HEK293 (cell line): ENCODE measurements around the gene EMILIN1.

ENCODE experiments used
- CTCF ChIP-seq: fragments of 450-650 bp; formaldehyde crosslinking; IDR thresholded peaks from 2 replicates; pipeline ENCODE4 v1.5.1; 2016; ENCODE audit warnings: missing biosample characterization, missing genetic modification characterization
- EGR2 ChIP-seq: fragments of 450-650 bp; formaldehyde crosslinking; IDR thresholded peaks from 2 replicates; pipeline ENCODE4 v1.5.1; 2016; ENCODE audit warnings: low read depth, missing biosample characterization, missing genetic modification characterization
- GLI2 ChIP-seq: fragments of 450-650 bp; formaldehyde crosslinking; IDR thresholded peaks from 2 replicates; pipeline ENCODE4; 2017; ENCODE audit warnings: missing biosample characterization, missing genetic modification characterization, low read depth, borderline replicate concordance
- GLIS2 ChIP-seq: fragments of 450-650 bp; formaldehyde crosslinking; IDR thresholded peaks from 2 replicates; pipeline ENCODE4 v1.5.1; 2016; ENCODE audit warnings: missing biosample characterization, missing genetic modification characterization
- HOXA7 ChIP-seq: sonication (generic); formaldehyde crosslinking; IDR thresholded peaks from 2 replicates; pipeline ENCODE4 v1.8.1; 2022; ENCODE audit warnings: missing genetic modification reagents, borderline replicate concordance
- KLF16 ChIP-seq: fragments of 450-650 bp; formaldehyde crosslinking; IDR thresholded peaks from 2 replicates; pipeline ENCODE4 v1.5.1; 2017; ENCODE audit warnings: missing biosample characterization, missing genetic modification characterization
- PATZ1 ChIP-seq: fragments of 450-650 bp; formaldehyde crosslinking; IDR thresholded peaks from 2 replicates; pipeline ENCODE4 v1.5.1; 2016; ENCODE audit warnings: missing biosample characterization, missing genetic modification characterization
- REPIN1 ChIP-seq: fragments of 450-650 bp; formaldehyde crosslinking; IDR thresholded peaks from 2 replicates; pipeline ENCODE4 v1.5.1; 2017; ENCODE audit warnings: missing biosample characterization, missing genetic modification characterization, low read depth
- SETDB1 ChIP-seq: IDR thresholded peaks from one replicate; pipeline ENCODE4 v1.6.1; 2017; ENCODE audit warnings: mild to moderate bottlenecking, low read length, moderate library complexity, mixed read lengths; ENCODE audit not compliant: insufficient read length
- TCF7L2 ChIP-seq: IDR thresholded peaks from 2 replicates; pipeline ENCODE4 v1.6.1; 2011; ENCODE audit warnings: low read depth, mild to moderate bottlenecking, inconsistent platforms, low read length, moderate library complexity, borderline replicate concordance
- ZBTB17 ChIP-seq: fragments of 450-650 bp; formaldehyde crosslinking; IDR thresholded peaks from 2 replicates; pipeline ENCODE4 v1.5.1; 2016; ENCODE audit warnings: missing biosample characterization, missing genetic modification characterization
- ZFHX2 ChIP-seq: fragments of 450-650 bp; formaldehyde crosslinking; conservative IDR thresholded peaks from 2 replicates; pipeline ENCODE4 v1.5.1; 2016; ENCODE audit warnings: missing biosample characterization, missing genetic modification characterization
- ZIC2 ChIP-seq: fragments of 450-650 bp; formaldehyde crosslinking; IDR thresholded peaks from 2 replicates; pipeline ENCODE4 v1.5.1; 2016; ENCODE audit warnings: missing biosample characterization, missing genetic modification characterization
- ZNF10 ChIP-seq: fragments of 450-650 bp; formaldehyde crosslinking; IDR thresholded peaks from 2 replicates; pipeline ENCODE4 v1.5.1; 2017; ENCODE audit warnings: missing biosample characterization, missing genetic modification characterization
- ZNF114 ChIP-seq: fragments of 450-650 bp; formaldehyde crosslinking; IDR thresholded peaks from 2 replicates; pipeline ENCODE4 v1.5.0; 2017; ENCODE audit warnings: missing biosample characterization, missing genetic modification characterization
- ZNF132 ChIP-seq: fragments of 450-650 bp; formaldehyde crosslinking; IDR thresholded peaks from 2 replicates; pipeline ENCODE4 v1.5.1; 2017; ENCODE audit warnings: missing biosample characterization, missing genetic modification characterization, borderline replicate concordance
- ZNF146 ChIP-seq: fragments of 450-650 bp; formaldehyde crosslinking; IDR thresholded peaks from 2 replicates; pipeline ENCODE4 v1.5.1; 2016; ENCODE audit warnings: missing biosample characterization, missing genetic modification characterization
- ZNF202 ChIP-seq: fragments of 450-650 bp; formaldehyde crosslinking; IDR thresholded peaks from 2 replicates; pipeline ENCODE4 v1.5.1; 2016; ENCODE audit warnings: missing biosample characterization, missing genetic modification characterization, borderline replicate concordance
- ZNF211 ChIP-seq: fragments of 450-650 bp; formaldehyde crosslinking; IDR thresholded peaks from 2 replicates; pipeline ENCODE4 v1.5.1; 2016; ENCODE audit warnings: low read depth, missing biosample characterization, missing genetic modification characterization
- ZNF221 ChIP-seq: fragments of 450-650 bp; formaldehyde crosslinking; IDR thresholded peaks from 2 replicates; pipeline ENCODE4 v1.5.1; 2017; ENCODE audit warnings: missing biosample characterization, missing genetic modification characterization, borderline replicate concordance
- ZNF341 ChIP-seq: fragments of 450-650 bp; formaldehyde crosslinking; IDR thresholded peaks from 2 replicates; pipeline ENCODE4; 2016; ENCODE audit warnings: low read depth, missing biosample characterization, missing genetic modification characterization
- ZNF354C ChIP-seq: fragments of 450-650 bp; formaldehyde crosslinking; IDR thresholded peaks from 2 replicates; pipeline ENCODE4 v1.5.1; 2016; ENCODE audit warnings: missing biosample characterization, missing genetic modification characterization, low read depth, borderline replicate concordance
- ZNF394 ChIP-seq: fragments of 450-650 bp; formaldehyde crosslinking; IDR thresholded peaks from 2 replicates; pipeline ENCODE4 v1.5.1; 2016; ENCODE audit warnings: missing biosample characterization, missing genetic modification characterization, mild to moderate bottlenecking, moderate library complexity, borderline replicate concordance
- ZNF473 ChIP-seq: fragments of 450-650 bp; formaldehyde crosslinking; IDR thresholded peaks from 2 replicates; pipeline ENCODE4 v1.5.1; 2017; ENCODE audit warnings: missing biosample characterization, missing genetic modification characterization
- ZNF488 ChIP-seq: fragments of 450-650 bp; formaldehyde crosslinking; IDR thresholded peaks from 2 replicates; pipeline ENCODE4 v1.5.1; 2016; ENCODE audit warnings: missing biosample characterization, missing genetic modification characterization
- ZNF514 ChIP-seq: fragments of 450-650 bp; formaldehyde crosslinking; IDR thresholded peaks from 2 replicates; pipeline ENCODE4 v1.5.1; 2016; ENCODE audit warnings: missing biosample characterization, missing genetic modification characterization
- ZNF580 ChIP-seq: fragments of 450-650 bp; formaldehyde crosslinking; IDR thresholded peaks from 2 replicates; pipeline ENCODE4 v1.5.1; 2016; ENCODE audit warnings: missing biosample characterization, missing genetic modification characterization
- ZNF624 ChIP-seq: fragments of 450-650 bp; formaldehyde crosslinking; IDR thresholded peaks from 2 replicates; pipeline ENCODE4 v1.5.1; 2017; ENCODE audit warnings: missing biosample characterization, missing genetic modification characterization
- ZNF76 ChIP-seq: fragments of 450-650 bp; formaldehyde crosslinking; IDR thresholded peaks from 2 replicates; pipeline ENCODE4; 2016; ENCODE audit warnings: low read depth, missing biosample characterization, missing genetic modification characterization, borderline replicate concordance
- ZNF785 ChIP-seq: fragments of 450-650 bp; formaldehyde crosslinking; IDR thresholded peaks from 2 replicates; pipeline ENCODE4 v1.5.1; 2016; ENCODE audit warnings: missing biosample characterization, missing genetic modification characterization
- ZNF830 ChIP-seq: fragments of 450-650 bp; IDR thresholded peaks from 2 replicates; pipeline ENCODE4 v1.5.0; 2018; ENCODE audit warnings: missing biosample characterization, missing genetic modification characterization, low read depth, mild to moderate bottlenecking, moderate library complexity
- ZSCAN18 ChIP-seq: fragments of 450-650 bp; formaldehyde crosslinking; IDR thresholded peaks from 2 replicates; pipeline ENCODE4 v1.5.1; 2016; ENCODE audit warnings: missing biosample characterization, missing genetic modification characterization
- ZSCAN30 ChIP-seq: fragments of 450-650 bp; IDR thresholded peaks from 2 replicates; pipeline ENCODE4 v1.5.1; 2018; ENCODE audit warnings: missing biosample characterization, mild to moderate bottlenecking, missing genetic modification characterization, moderate library complexity

Gene EMILIN1

GRCh38 chr2:27118525-27119329 is 40.3 kb downstream of the EMILIN1 start, which contains the start of gene CGREF1 (continued):
- TF ChIP-seq PATZ1, result peak; percentile 26; the same call in 1 of the 2 replicates
- no peak for TF ChIP-seq TCF7L2
- TF ChIP-seq SETDB1, result no peak
- TF ChIP-seq ZSCAN18 (tag by site-specific recombination), result no peak
- TF ChIP-seq ZBTB17 (tag by site-specific recombination), result peak; percentile 15; the same call in 1 of the 2 replicates
- no peak for TF ChIP-seq KLF16 (tag by site-specific recombination)
- no peak for TF ChIP-seq ZNF202 (tag by site-specific recombination)
- TF ChIP-seq ZNF76 (tag by site-specific recombination), result no peak
- TF ChIP-seq ZNF473, result no peak
- TF ChIP-seq CTCF, result peak; percentile 19; the same call in 1 of the 2 replicates
- no peak for TF ChIP-seq ZNF10
- 0 out of 2 replicates have a peak, but pooled peaks have one; percentile 3 for TF ChIP-seq ZNF341
- TF ChIP-seq GLIS2 (tag by site-specific recombination), result peak; percentile 59
- TF ChIP-seq ZIC2 (tag by site-specific recombination), result peak; percentile 63; the same call in 1 of the 2 replicates
- TF ChIP-seq ZNF114, result no peak
- TF ChIP-seq ZNF354C (tag by site-specific recombination), result no peak
- no peak for TF ChIP-seq HOXA7 (CRISPR knock-in tag)
- TF ChIP-seq GLI2, result no peak
- no peak for TF ChIP-seq ZNF488
- no peak for TF ChIP-seq ZNF830
- TF ChIP-seq ZNF221 (tag by site-specific recombination), result no peak
- no peak for TF ChIP-seq ZNF132
- TF ChIP-seq ZNF514 (tag by site-specific recombination), result no peak
- TF ChIP-seq ZSCAN30 (tag by site-specific recombination), result no peak
- TF ChIP-seq ZNF211, result no peak
- TF ChIP-seq ZNF394 (tag by site-specific recombination), result no peak
- TF ChIP-seq ZNF785, result no peak
- TF ChIP-seq ZFHX2 (tag by site-specific recombination), result no peak
- TF ChIP-seq ZNF580, result no peak
- TF ChIP-seq ZNF146 (tag by site-specific recombination), result no peak
- no peak for TF ChIP-seq EGR2 (tag by site-specific recombination)
- TF ChIP-seq REPIN1 (tag by site-specific recombination), result no peak
- no peak for TF ChIP-seq ZNF624 (tag by site-specific recombination)
